CD4-positive, CD25-positive, alpha-beta regulatory T cell (primary cell): ENCODE results near the gene CPPED1. TPM values are rescaled to one million over a fixed set of nuclear protein-coding genes. Genes with fewer than 3 reads are reported as not detected.
A peak's percentile ranks its signal among the peaks of the same experiment; 100 is the strongest.

Experiments used
- ATAC-seq, 2 donors: fragments of 150-1000 bp; cut with Tn5 transposase; one replicate each; pipeline ENCODE4 v1.10.0; 2021; ENCODE audit warnings: low read depth in 2 of 2, moderate number of reproducible peaks in 2 of 2, moderate library complexity in 1 of 2
- DNase-seq, 3 donors: peaks; one replicate each; pipeline versions ENCODE4 v3.0.0 to v3.0.0-alpha.2; 2012 to 2022; ENCODE audit warnings: mixed read lengths in 1 of 3
- H3K27ac ChIP-seq: one replicate; pipeline ENCODE4 v1.7.0; 2013; ENCODE audit warnings: mild to moderate bottlenecking, low read length; ENCODE audit not compliant: insufficient read depth, poor library complexity, severe bottlenecking
- H3K27me3 ChIP-seq: one replicate; pipeline ENCODE4 v1.7.0; 2013; ENCODE audit warnings: low read length; ENCODE audit not compliant: control insufficient read depth, insufficient read depth
- H3K36me3 ChIP-seq: one replicate; pipeline ENCODE4 v1.7.0; 2013; ENCODE audit warnings: mild to moderate bottlenecking, low read length, moderate library complexity; ENCODE audit not compliant: control insufficient read depth, insufficient read depth
- H3K4me1 ChIP-seq: 2 replicates; pipeline ENCODE4 v1.7.0; 2013; ENCODE audit warnings: mild to moderate bottlenecking, low read length; ENCODE audit not compliant: insufficient read depth, control insufficient read depth, poor library complexity, severe bottlenecking
- H3K4me3 ChIP-seq: one replicate; pipeline ENCODE4 v1.7.0; 2013; ENCODE audit warnings: low read depth, mild to moderate bottlenecking, low read length, moderate library complexity
- H3K9me3 ChIP-seq, 2 experiments: 1 replicate in 1 of 2; 2 replicates in 1 of 2; pipeline ENCODE4 v1.7.0; 2013; ENCODE audit warnings: low read length in 2 of 2, mild to moderate bottlenecking in 1 of 2, moderate library complexity in 1 of 2; ENCODE audit not compliant: control insufficient read depth in 2 of 2
- H3K27ac Mint-ChIP-seq, 3 donors: one replicate each; pipeline ENCODE4 v1.8.0; 2020 to 2022; ENCODE audit warnings: mild to moderate bottlenecking in 3 of 3, mixed read lengths in 3 of 3, moderate library complexity in 2 of 3
- H3K27me3 Mint-ChIP-seq: one replicate; pipeline ENCODE4 v1.8.0; 2022; ENCODE audit warnings: mild to moderate bottlenecking, mixed read lengths
- H3K36me3 Mint-ChIP-seq: one replicate; pipeline ENCODE4 v1.8.0; 2020; ENCODE audit warnings: mixed read lengths
- H3K4me1 Mint-ChIP-seq, 4 donors: one replicate each; pipeline ENCODE4 v1.8.0; 2020 to 2022; ENCODE audit warnings: mixed read lengths in 4 of 4, mild to moderate bottlenecking in 1 of 4
- H3K4me3 Mint-ChIP-seq, 4 donors: one replicate each; pipeline ENCODE4 v1.8.0; 2020 to 2022; ENCODE audit warnings: mild to moderate bottlenecking in 4 of 4, mixed read lengths in 4 of 4, moderate library complexity in 3 of 4
- H3K9me3 Mint-ChIP-seq, 7 donors: one replicate each; pipeline ENCODE4 v1.8.0; 2020 to 2022; ENCODE audit warnings: mixed read lengths in 7 of 7, mild to moderate bottlenecking in 3 of 7, moderate library complexity in 2 of 7
- polyA plus RNA-seq, 4 donors: library from polyadenylated mRNA; unstranded; fragments of 300-500 nt; fragmentation: Illumina TruSeq; gene quantifications; one replicate each; pipeline ENCODE4 v1.2.3, GENCODE V29; 2021
- total RNA-seq: library from RNA; stranded (reverse); gene quantifications from one replicate; pipeline ENCODE4 v1.2.3, GENCODE V29; 2022

Gene CPPED1
- total and polyA plus RNA-seq, 5 donors from 2014 or later, result 8.3 to 18.2 (median 10.1) TPM

- Mint-ChIP-seq H3K4me1 (peaks cover 0 to 8% (median 4%) of the 10 kb centered on the region in 4 donors), H3K27me3 (peaks cover 4% of the 10 kb centered on the region), H3K4me3 (peak overlapping the region in 1 of 4 donors; percentile 45), H3K9me3 (peaks cover 2 to 21% (median 8%) of the 10 kb centered on the region in 7 donors), H3K36me3 (peaks cover 17% of the 10 kb centered on the region), H3K27ac (no peak overlapping the region)
- peaks cover 1% of the 10 kb centered on the region for H3K4me1 ChIP-seq
- no peaks in the 10 kb centered on the region for H3K27me3 ChIP-seq
- H3K9me3 ChIP-seq, result peaks cover 0 to 5% of the 10 kb centered on the region in 2 experiments
- no peaks in the 10 kb centered on the region for H3K36me3 ChIP-seq
- ATAC-seq (no peak), DNase-seq (no peak)
- no peak overlapping the region for H3K27ac ChIP-seq
- H3K4me3 ChIP-seq, result no peak overlapping the region
Observed at GRCh38 chr16:12744860-12745259, 58.8 kb downstream of the CPPED1 start.

GRCh38 chr16:12742741-12743140 lies 60.9 kb downstream of the CPPED1 start:
- Mint-ChIP-seq H3K4me1 (peaks cover 0 to 2% (median 0%) of the 10 kb centered on the region in 4 donors), H3K36me3 (peaks cover 27% of the 10 kb centered on the region), H3K4me3 (no peak overlapping the region), H3K27ac (no peak overlapping the region), H3K9me3 (peaks cover 3 to 21% (median 10%) of the 10 kb centered on the region in 7 donors), H3K27me3 (peaks cover 4% of the 10 kb centered on the region)
- Histone ChIP-seq H3K27ac (no peak overlapping the region), H3K9me3 (peaks cover 0 to 5% of the 10 kb centered on the region in 2 experiments), H3K4me3 (no peak overlapping the region), H3K4me1 (no peaks in the 10 kb centered on the region), H3K27me3 (no peaks in the 10 kb centered on the region), H3K36me3 (no peaks in the 10 kb centered on the region)
- DNase-seq (no peak), ATAC-seq (no peak)

GRCh38 chr16:12740986-12741610 lies 62.6 kb downstream of the CPPED1 start:
- peaks cover 31% of the 10 kb centered on the region for H3K36me3 Mint-ChIP-seq
- H3K27ac Mint-ChIP-seq, result no peak overlapping the region

GRCh38 chr16:12739738-12740137 lies 63.9 kb downstream of the CPPED1 start:
- H3K36me3 Mint-ChIP-seq, result peaks cover 26% of the 10 kb centered on the region
- Histone ChIP-seq H3K27ac (no peak overlapping the region), H3K9me3 (peaks cover 0 to 5% of the 10 kb centered on the region in 2 experiments), H3K4me1 (no peaks in the 10 kb centered on the region), H3K27me3 (no peaks in the 10 kb centered on the region), H3K4me3 (no peak overlapping the region), H3K36me3 (no peaks in the 10 kb centered on the region)
- H3K9me3 Mint-ChIP-seq, result peaks cover 0 to 13% (median 3%) of the 10 kb centered on the region in 7 donors
- DNase-seq (no peak), ATAC-seq (no peak)
- no peaks in the 10 kb centered on the region for H3K27me3 Mint-ChIP-seq
- H3K27ac Mint-ChIP-seq, result no peak overlapping the region
- no peak overlapping the region for H3K4me3 Mint-ChIP-seq
- H3K4me1 Mint-ChIP-seq, result peaks cover 0 to 2% (median 0%) of the 10 kb centered on the region in 4 donors

More at GRCh38 chr16:12740986-12741610, 62.6 kb downstream of the CPPED1 start:
- Histone ChIP-seq H3K4me1 (no peaks in the 10 kb centered on the region), H3K27ac (no peak overlapping the region), H3K27me3 (no peaks in the 10 kb centered on the region), H3K36me3 (no peaks in the 10 kb centered on the region), H3K4me3 (no peak overlapping the region), H3K9me3 (peaks cover 0 to 5% of the 10 kb centered on the region in 2 experiments)
- ATAC-seq (no peak), DNase-seq (no peak)
- Mint-ChIP-seq H3K4me1 (peaks cover 0 to 2% (median 0%) of the 10 kb centered on the region in 4 donors), H3K4me3 (no peak overlapping the region), H3K27me3 (peaks cover 4% of the 10 kb centered on the region), H3K9me3 (peaks cover 0 to 21% (median 10%) of the 10 kb centered on the region in 7 donors)

GRCh38 chr16:12737563-12737962 lies 66.1 kb downstream of the CPPED1 start:
- Mint-ChIP-seq H3K36me3 (peaks cover 34% of the 10 kb centered on the region), H3K4me3 (no peak overlapping the region), H3K4me1 (peaks cover 0 to 2% (median 0%) of the 10 kb centered on the region in 4 donors), H3K27me3 (no peaks in the 10 kb centered on the region), H3K27ac (no peak overlapping the region), H3K9me3 (peaks cover 2 to 13% (median 5%) of the 10 kb centered on the region in 7 donors)
- DNase-seq, result no peak
- no peak for ATAC-seq
- Histone ChIP-seq H3K4me1 (no peaks in the 10 kb centered on the region), H3K9me3 (peaks cover 9% of the 10 kb centered on the region in 2 experiments), H3K27me3 (no peaks in the 10 kb centered on the region), H3K4me3 (no peak overlapping the region), H3K27ac (no peak overlapping the region), H3K36me3 (no peaks in the 10 kb centered on the region)

GRCh38 chr16:12735805-12736204 lies 67.9 kb downstream of the CPPED1 start:
- H3K36me3 ChIP-seq, result no peaks in the 10 kb centered on the region
- H3K4me3 ChIP-seq, result no peak overlapping the region
- H3K4me3 Mint-ChIP-seq, result no peak overlapping the region
- no peak overlapping the region for H3K27ac Mint-ChIP-seq
- H3K4me1 ChIP-seq, result no peaks in the 10 kb centered on the region
- DNase-seq (no peak), ATAC-seq (no peak)
- H3K27ac ChIP-seq, result no peak overlapping the region
- no peaks in the 10 kb centered on the region for H3K27me3 Mint-ChIP-seq
- H3K36me3 Mint-ChIP-seq, result peaks cover 38% of the 10 kb centered on the region
- peaks cover 2 to 21% (median 7%) of the 10 kb centered on the region in 7 donors for H3K9me3 Mint-ChIP-seq
- no peaks in the 10 kb centered on the region for H3K27me3 ChIP-seq
- H3K4me1 Mint-ChIP-seq, result peaks cover 0 to 2% (median 0%) of the 10 kb centered on the region in 4 donors
- peaks cover 14 to 21% of the 10 kb centered on the region in 2 experiments for H3K9me3 ChIP-seq

- Histone ChIP-seq H3K27ac (no peak overlapping the region), H3K4me1 (peaks cover 12% of the 10 kb centered on the region), H3K27me3 (no peaks in the 10 kb centered on the region), H3K4me3 (no peak overlapping the region), H3K36me3 (no peaks in the 10 kb centered on the region), H3K9me3 (peaks cover 14 to 21% of the 10 kb centered on the region in 2 experiments)
- peaks cover 2 to 20% (median 15%) of the 10 kb centered on the region in 4 donors for H3K4me1 Mint-ChIP-seq
- H3K36me3 Mint-ChIP-seq, result peaks cover 29% of the 10 kb centered on the region
- ATAC-seq, result no peak
- no peak for DNase-seq
- H3K4me3 Mint-ChIP-seq, result no peak overlapping the region
- no peaks in the 10 kb centered on the region for H3K27me3 Mint-ChIP-seq
- peaks cover 2 to 26% (median 6%) of the 10 kb centered on the region in 7 donors for H3K9me3 Mint-ChIP-seq
- H3K27ac Mint-ChIP-seq, result no peak overlapping the region
Observed at GRCh38 chr16:12732600-12732999, 71.1 kb downstream of the CPPED1 start.

- no peak overlapping the region for H3K4me3 Mint-ChIP-seq
- Histone ChIP-seq H3K27ac (no peak overlapping the region), H3K27me3 (no peaks in the 10 kb centered on the region), H3K9me3 (peaks cover 14 to 21% of the 10 kb centered on the region in 2 experiments), H3K36me3 (no peaks in the 10 kb centered on the region), H3K4me3 (no peak overlapping the region), H3K4me1 (peaks cover 12% of the 10 kb centered on the region)
- peaks cover 2 to 26% (median 5%) of the 10 kb centered on the region in 7 donors for H3K9me3 Mint-ChIP-seq
- peak overlapping the region in 2 of 3 donors; percentile 36 to 90 for H3K27ac Mint-ChIP-seq
- DNase-seq (peak in 1 of 3 donors; percentile 53), ATAC-seq (no peak)
- peaks cover 29% of the 10 kb centered on the region for H3K36me3 Mint-ChIP-seq
- H3K4me1 Mint-ChIP-seq, result peaks cover 2 to 20% (median 15%) of the 10 kb centered on the region in 4 donors
- no peaks in the 10 kb centered on the region for H3K27me3 Mint-ChIP-seq
Observed at GRCh38 chr16:12729448-12729847, 74.2 kb downstream of the CPPED1 start.
